Endothelial cell of umbilical vein (primary cell): ENCODE measurements around the gene HUNK.

ENCODE experiments used
- CTCF ChIP-seq, 2 donors: IDR thresholded peaks; 1 replicate in 1 of 2; 2 replicates in 1 of 2; pipeline ENCODE4 v1.5.1; 2011; ENCODE audit warnings: low read length in 2 of 2, mild to moderate bottlenecking in 2 of 2, moderate library complexity in 2 of 2, control low read depth in 1 of 2, inconsistent platforms in 1 of 2, low read depth in 1 of 2; ENCODE audit not compliant: insufficient read depth in 1 of 2; ENCODE audit errors: extremely low read depth in 1 of 2
- MAX ChIP-seq: IDR thresholded peaks from 2 replicates; pipeline ENCODE4 v1.6.1; 2011; ENCODE audit not compliant: insufficient read depth, insufficient read length
- POLR2A ChIP-seq: IDR thresholded peaks from 2 replicates; pipeline ENCODE4 v1.6.1; 2012; ENCODE audit warnings: low read depth, mild to moderate bottlenecking, control low read depth, low read length

DNA sequence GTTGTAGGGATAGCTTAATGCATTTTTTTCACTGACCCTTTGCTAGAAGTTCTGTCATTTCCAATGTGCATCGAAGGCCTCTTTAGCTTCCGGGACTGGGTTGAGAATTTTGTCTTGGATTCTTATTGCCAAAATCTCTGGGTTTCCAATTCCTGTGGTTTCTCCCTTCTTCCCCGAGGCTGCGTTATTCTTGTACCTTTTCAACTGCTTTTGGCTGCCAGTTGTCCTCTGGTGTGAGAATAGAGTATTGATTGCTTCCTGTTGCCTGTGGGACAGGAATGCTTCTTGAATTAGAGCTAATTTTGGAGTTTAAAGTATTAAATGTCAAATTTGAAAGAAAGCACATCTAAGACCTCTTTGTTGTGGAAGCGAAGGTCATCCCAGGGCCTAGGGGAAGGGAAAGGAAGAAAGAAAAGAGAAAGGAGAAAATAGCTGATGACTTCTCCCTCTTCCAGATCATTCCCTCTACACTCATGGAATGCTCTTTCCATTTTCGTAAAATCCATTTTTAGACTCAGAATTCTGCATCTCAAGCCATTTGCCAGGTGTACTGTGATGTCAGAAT is 21.1 kb downstream of the HUNK start:
- TF ChIP-seq CTCF (IDR thresholded peaks at IDR 0.05; ENCODE audit: extremely low read depth in 1 of 2, insufficient read depth in 1 of 2, low read depth in 1 of 2, low read length in 2 of 2) (no peak), POLR2A (no peak), MAX (no peak)
